Inferior parietal cortex (tissue), 1 donor: ENCODE data around the gene PRKCI.
A peak's percentile ranks its signal among the peaks of the same experiment; 100 is the strongest.
"Not testable (repeated sequence)": the region's sequence is repeated elsewhere in the genome, so short reads cannot be mapped to it uniquely, and the experiment has no call there.

Experiments
- DNase-seq: peaks from one replicate; pipeline ENCODE4 v3.0.0-alpha.2; 2016; ENCODE audit errors: extremely low spot score

Gene PRKCI

DNA sequence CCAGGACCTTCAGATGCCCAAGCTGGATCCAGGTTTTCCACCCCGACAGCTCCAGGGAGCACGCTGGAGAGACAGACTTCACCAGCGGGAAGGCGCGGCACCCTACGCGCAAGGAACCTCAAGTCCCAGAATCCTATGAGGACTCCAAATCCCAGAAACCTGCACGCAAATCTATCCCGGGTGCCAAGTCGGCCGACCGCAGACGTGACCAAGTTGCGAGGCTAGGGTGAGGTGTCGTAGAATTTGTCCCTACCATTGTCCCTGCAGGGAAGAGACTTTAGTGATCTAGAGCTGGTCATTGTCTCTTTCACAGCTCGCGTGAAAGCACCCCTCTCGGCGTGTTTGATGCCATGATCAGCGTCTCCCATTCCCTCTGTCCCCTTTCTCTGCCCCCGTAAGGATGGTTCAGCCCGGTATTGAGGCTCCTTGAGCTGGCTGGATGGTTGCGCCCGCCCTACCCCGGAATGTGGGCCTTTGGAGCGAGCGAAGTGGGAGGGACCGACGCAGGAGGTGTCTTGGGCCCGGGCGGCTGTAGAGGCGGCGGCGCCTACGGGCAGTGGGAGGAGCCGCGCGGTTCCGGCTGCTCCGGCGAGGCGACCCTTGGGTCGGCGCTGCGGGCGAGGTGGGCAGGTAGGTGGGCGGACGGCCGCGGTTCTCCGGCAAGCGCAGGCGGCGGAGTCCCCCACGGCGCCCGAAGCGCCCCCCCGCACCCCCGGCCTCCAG, at the start of gene PRKCI:
Gene PRKCI, plus strand, starts transcription at position 501 of the 723 bp plus-strand sequence. CDS start 246 bp downstream, outside the sequence.
- peak; percentile 94 for DNase-seq

GRCh38 chr3:170178651-170179050, 43.6 kb upstream of the PRKCI start:
- DNase-seq, result no peak

- no peak for DNase-seq
Observed at GRCh38 chr3:170179432-170179831, 42.8 kb upstream of the PRKCI start.

GRCh38 chr3:170180079-170180907, 41.9 kb upstream of the PRKCI start:
- DNase-seq, result no peak

- peak; percentile 92 for DNase-seq
Observed at GRCh38 chr3:170180908-170181885, 41.0 kb upstream of the PRKCI start, which contains the start of gene PHC3. PHC3 (minus strand) TSS chr3:170181733; CDS start chr3:170181715, 18 bp downstream.

GRCh38 chr3:170189398-170190256, 32.6 kb upstream of the PRKCI start:
- DNase-seq, result no peak

DNA sequence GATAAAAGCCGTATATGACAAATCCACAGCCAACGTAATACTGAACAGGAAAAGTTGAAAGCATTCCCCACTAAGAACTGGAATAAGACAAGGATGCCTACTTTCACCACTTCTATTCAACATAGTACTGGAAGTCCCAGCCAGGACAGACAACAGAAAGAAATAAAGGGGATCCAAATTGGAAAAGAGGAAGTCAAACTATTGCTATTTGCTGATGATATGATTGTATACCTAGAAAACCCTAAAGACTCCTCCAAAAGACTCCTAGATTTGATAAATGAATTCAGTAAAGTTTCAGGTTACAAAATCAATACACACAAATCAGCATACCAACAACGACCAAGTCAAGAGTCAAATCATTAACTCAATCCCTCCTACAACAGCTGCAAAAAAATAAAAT, 26.5 kb upstream of the PRKCI start:
- not testable (repeated sequence) for DNase-seq

- DNase-seq, result no peak
Observed at GRCh38 chr3:170196833-170197232, 25.4 kb upstream of the PRKCI start.

GRCh38 chr3:170200987-170201386, 21.2 kb upstream of the PRKCI start:
- no peak for DNase-seq

DNA sequence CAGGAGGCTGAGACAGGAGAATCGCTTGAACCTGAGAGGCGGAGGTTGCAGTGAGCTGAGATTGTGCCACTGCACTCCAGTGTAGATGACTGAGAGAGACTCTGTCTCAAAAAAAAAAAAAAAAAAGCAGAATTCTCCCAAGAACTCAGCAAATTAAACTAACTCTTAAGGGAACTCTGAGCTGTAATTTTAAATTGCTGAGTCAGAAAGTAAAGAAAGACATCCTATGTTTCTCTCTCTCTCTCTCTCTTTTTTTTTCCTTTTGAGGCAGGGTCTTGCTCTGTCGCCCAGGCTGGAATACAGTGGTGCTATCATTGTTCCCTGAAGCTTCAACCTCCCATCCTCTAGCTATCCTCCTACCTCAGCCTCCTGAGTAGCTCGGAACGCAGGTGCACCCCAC, 20.7 kb upstream of the PRKCI start:
- DNase-seq, result no peak

GRCh38 chr3:170203457-170203856, 18.8 kb upstream of the PRKCI start:
- DNase-seq, result no peak

GRCh38 chr3:170204023-170204472, 18.2 kb upstream of the PRKCI start:
- no peak for DNase-seq

GRCh38 chr3:170204509-170204908, 17.7 kb upstream of the PRKCI start:
- DNase-seq, result no peak

DNA sequence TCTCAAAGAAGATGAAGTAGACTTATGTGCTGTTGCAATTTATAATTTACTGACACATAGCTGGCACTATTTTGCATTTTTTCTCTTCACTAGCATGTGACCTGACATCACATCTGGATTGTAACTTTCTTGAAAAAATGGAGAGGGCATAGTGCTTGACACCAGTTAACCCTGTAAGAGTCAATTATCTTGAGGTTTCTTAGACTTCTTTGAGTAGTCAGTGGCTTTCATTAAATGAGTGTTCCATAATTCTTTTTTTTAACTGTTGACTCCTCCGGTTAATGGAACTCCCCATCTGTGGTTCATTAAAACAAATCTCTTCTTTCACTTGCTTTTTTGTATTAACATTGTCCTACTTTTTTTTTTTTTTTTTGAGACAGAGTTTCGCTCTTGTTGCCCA, 16.9 kb upstream of the PRKCI start:
- no peak for DNase-seq

DNA sequence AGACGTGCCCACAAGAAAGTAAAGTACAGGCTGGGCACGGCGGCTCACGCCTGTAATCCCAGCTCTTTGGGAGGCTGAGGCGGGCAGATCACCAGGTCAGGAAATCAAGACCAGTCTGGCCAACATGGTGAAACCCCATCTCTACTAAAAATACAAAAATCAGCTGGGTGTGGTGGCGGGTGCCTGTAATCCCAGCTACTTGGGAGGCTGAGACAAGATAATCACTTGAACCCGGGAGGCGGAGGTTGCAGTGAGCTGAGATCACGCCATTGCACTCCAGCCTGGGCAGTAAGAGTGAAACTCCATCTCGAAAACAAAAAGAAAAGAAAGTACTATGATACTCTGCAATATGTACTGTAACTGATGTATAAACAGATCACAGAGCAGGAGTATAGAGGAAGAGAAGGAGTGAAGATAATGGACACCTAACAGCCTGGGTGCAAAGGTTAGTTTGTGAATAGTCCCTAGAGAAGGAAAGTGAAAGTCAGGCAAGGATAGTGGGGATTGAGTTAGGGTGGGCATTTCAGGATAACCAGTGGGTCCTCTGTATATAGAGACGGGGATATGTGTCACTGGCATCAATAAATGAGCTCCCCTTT, 16.0 kb upstream of the PRKCI start:
- DNase-seq, result not testable (repeated sequence)

- DNase-seq, result no peak
Observed at GRCh38 chr3:170207717-170208116, 14.5 kb upstream of the PRKCI start.

DNA sequence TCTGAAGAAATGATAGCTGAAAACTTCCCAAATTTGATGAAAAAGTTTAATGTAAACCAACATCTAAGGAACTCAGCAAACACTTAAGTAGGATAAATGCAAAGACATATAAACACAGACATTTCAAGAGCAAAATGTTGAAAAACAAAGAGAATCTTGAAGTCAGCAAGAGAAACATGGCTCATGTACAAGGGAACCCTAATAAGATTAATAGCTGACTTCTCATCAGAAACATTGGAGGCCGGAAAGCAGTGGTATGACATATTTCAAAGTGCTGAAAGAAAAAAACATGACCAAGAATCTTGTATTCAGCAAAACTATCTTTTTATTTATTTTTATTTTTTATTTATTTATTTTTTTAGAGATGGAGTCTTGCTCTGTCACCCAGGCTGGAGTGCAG, 10.6 kb upstream of the PRKCI start:
- no peak for DNase-seq

GRCh38 chr3:170219850-170220249, 2.4 kb upstream of the PRKCI start:
- DNase-seq, result no peak

- DNase-seq, result no peak
Observed at GRCh38 chr3:170220871-170221270, 1.4 kb upstream of the PRKCI start.
